ENCODE results near the gene ERBB4.

DNA sequence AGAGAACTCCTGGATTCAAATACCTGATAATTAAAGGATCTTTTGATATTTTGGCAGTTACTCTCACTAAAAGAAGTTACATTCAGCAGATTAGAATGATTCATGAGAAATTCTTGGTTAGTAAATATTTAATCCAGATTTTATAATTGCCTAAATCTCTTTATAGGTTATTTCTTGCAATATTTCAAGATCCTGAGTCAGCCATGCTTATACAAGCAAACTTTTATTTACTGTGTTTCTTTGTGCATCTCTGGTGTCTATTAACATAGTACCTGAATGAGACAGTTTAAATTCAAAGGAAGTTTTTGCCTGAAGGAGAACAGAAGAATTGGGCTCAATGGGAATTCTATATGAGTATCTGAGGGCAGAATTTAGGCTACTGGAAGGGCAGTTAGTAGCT, 249.3 kb downstream of the ERBB4 start:
- TF ChIP-seq, protein P1, sequence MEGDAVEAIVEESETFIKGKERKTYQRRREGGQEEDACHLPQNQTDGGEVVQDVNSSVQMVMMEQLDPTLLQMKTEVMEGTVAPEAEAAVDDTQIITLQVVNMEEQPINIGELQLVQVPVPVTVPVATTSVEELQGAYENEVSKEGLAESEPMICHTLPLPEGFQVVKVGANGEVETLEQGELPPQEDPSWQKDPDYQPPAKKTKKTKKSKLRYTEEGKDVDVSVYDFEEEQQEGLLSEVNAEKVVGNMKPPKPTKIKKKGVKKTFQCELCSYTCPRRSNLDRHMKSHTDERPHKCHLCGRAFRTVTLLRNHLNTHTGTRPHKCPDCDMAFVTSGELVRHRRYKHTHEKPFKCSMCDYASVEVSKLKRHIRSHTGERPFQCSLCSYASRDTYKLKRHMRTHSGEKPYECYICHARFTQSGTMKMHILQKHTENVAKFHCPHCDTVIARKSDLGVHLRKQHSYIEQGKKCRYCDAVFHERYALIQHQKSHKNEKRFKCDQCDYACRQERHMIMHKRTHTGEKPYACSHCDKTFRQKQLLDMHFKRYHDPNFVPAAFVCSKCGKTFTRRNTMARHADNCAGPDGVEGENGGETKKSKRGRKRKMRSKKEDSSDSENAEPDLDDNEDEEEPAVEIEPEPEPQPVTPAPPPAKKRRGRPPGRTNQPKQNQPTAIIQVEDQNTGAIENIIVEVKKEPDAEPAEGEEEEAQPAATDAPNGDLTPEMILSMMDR (IDR thresholded peaks at IDR 0.05; ENCODE audit: low read length): no peak
- no peak for TF ChIP-seq EZH2 (optimal IDR thresholded peaks at IDR 0.05; ENCODE audit: low read depth, low read length)
- no peak for TF ChIP-seq EZH2phosphoT487 (IDR thresholded peaks at IDR 0.05; ENCODE audit: low read length)

Measured in MM.1S (cell line).